Measurements from ENCODE around the gene AMOTL1.

DNA sequence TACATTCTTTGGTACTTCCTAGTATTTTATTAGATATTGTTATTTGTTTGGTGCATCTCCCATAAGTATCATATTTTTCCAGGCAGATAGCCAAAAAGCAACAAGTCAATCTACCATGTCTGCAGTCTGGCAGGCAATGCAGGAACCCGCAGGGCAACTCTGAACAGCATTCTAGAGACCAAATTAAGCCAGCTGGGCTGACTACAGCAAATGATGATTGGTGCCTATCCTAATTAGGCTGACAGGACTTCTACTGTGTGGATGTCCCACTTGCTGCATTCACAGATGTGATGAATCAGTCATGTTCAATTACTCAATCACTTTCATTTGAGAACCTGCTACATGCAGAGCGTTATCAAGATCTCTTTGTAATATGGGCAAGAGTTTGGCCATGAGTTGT is 40.3 kb upstream of the AMOTL1 start:
- TF ChIP-seq YY1 (IDR thresholded peaks at IDR 0.05; ENCODE audit: low read depth) (no peak), TCF12 (IDR thresholded peaks at IDR 0.05; ENCODE audit: low read depth) (no peak), CEBPB (IDR thresholded peaks at IDR 0.05) (no peak)
- TF ChIP-seq, protein P1, sequence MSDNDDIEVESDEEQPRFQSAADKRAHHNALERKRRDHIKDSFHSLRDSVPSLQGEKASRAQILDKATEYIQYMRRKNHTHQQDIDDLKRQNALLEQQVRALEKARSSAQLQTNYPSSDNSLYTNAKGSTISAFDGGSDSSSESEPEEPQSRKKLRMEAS (IDR thresholded peaks at IDR 0.05): no peak
